ENCODE results near the gene PLEKHG1. TPM values are rescaled to one million over a fixed set of nuclear protein-coding genes. Genes with fewer than 3 reads are reported as not detected.

The PLEKHG1 gene
- total RNA-seq, 1 donor, result 0.36 TPM

- Histone ChIP-seq H3K4me3 (ENCODE audit: insufficient read depth, low read length) (no peak overlapping the region), H3K27ac (ENCODE audit: low read depth, low read length) (no peak overlapping the region), H3K79me2 (ENCODE audit: insufficient read depth, low read length) (no peaks in the 10 kb centered on the region), H3K9me3 (ENCODE audit: low read depth, low read length) (no peaks in the 10 kb centered on the region), H3K27me3 (ENCODE audit: insufficient read depth, low read length) (peaks cover 8% of the 10 kb centered on the region), H3K36me3 (ENCODE audit: insufficient read depth, low read length) (no peaks in the 10 kb centered on the region), H3K4me2 (ENCODE audit: insufficient read depth, low read length) (no peak overlapping the region), H3K4me1 (ENCODE audit: insufficient read depth, low read length) (no peaks in the 10 kb centered on the region), H4K20me1 (ENCODE audit: insufficient read depth, low read length) (no peaks in the 10 kb centered on the region), H2AFZ (ENCODE audit: low read length) (no peak overlapping the region)
- DNase-seq (ENCODE audit: insufficient read length, low spot score, missing footprints), result no peak
- TF ChIP-seq CTCF (IDR thresholded peaks at IDR 0.05; ENCODE audit: extremely low read depth, low read depth, low read length), result no peak
These were observed 12.0 kb upstream of the PLEKHG1 start for GRCh38 chr6:150587637-150588036.

- peaks cover 8% of the 10 kb centered on the region for H3K27me3 ChIP-seq (ENCODE audit: insufficient read depth, low read length)
- H3K36me3 ChIP-seq (ENCODE audit: insufficient read depth, low read length), result no peaks in the 10 kb centered on the region
- no peak overlapping the region for H3K27ac ChIP-seq (ENCODE audit: low read depth, low read length)
- no peak overlapping the region for H2AFZ ChIP-seq (ENCODE audit: low read length)
- no peaks in the 10 kb centered on the region for H3K9me3 ChIP-seq (ENCODE audit: low read depth, low read length)
- H3K4me1 ChIP-seq (ENCODE audit: insufficient read depth, low read length), result no peaks in the 10 kb centered on the region
- no peaks in the 10 kb centered on the region for H4K20me1 ChIP-seq (ENCODE audit: insufficient read depth, low read length)
- no peak for DNase-seq (ENCODE audit: insufficient read length, low spot score, missing footprints)
- no peak overlapping the region for H3K4me2 ChIP-seq (ENCODE audit: insufficient read depth, low read length)
- no peak overlapping the region for H3K4me3 ChIP-seq (ENCODE audit: insufficient read depth, low read length)
- no peaks in the 10 kb centered on the region for H3K79me2 ChIP-seq (ENCODE audit: insufficient read depth, low read length)
- TF ChIP-seq CTCF (IDR thresholded peaks at IDR 0.05; ENCODE audit: extremely low read depth, low read depth, low read length), result no peak
These were observed 10.7 kb upstream of the PLEKHG1 start for GRCh38 chr6:150588888-150589499.

- Histone ChIP-seq H3K4me2 (ENCODE audit: insufficient read depth, low read length) (no peak overlapping the region), H3K4me3 (ENCODE audit: insufficient read depth, low read length) (no peak overlapping the region), H3K9me3 (ENCODE audit: low read depth, low read length) (no peaks in the 10 kb centered on the region), H2AFZ (ENCODE audit: low read length) (no peak overlapping the region), H3K27ac (ENCODE audit: low read depth, low read length) (no peak overlapping the region), H3K79me2 (ENCODE audit: insufficient read depth, low read length) (no peaks in the 10 kb centered on the region), H3K36me3 (ENCODE audit: insufficient read depth, low read length) (no peaks in the 10 kb centered on the region), H3K4me1 (ENCODE audit: insufficient read depth, low read length) (no peaks in the 10 kb centered on the region), H3K27me3 (ENCODE audit: insufficient read depth, low read length) (peaks cover 8% of the 10 kb centered on the region), H4K20me1 (ENCODE audit: insufficient read depth, low read length) (no peaks in the 10 kb centered on the region)
- TF ChIP-seq CTCF (IDR thresholded peaks at IDR 0.05; ENCODE audit: extremely low read depth, low read depth, low read length), result no peak
- DNase-seq (ENCODE audit: insufficient read length, low spot score, missing footprints), result no peak
These were observed 9.8 kb upstream of the PLEKHG1 start for GRCh38 chr6:150589852-150590251.

- no peaks in the 10 kb centered on the region for H4K20me1 ChIP-seq (ENCODE audit: insufficient read depth, low read length)
- no peak overlapping the region for H3K4me2 ChIP-seq (ENCODE audit: insufficient read depth, low read length)
- H3K36me3 ChIP-seq (ENCODE audit: insufficient read depth, low read length), result no peaks in the 10 kb centered on the region
- H3K27me3 ChIP-seq (ENCODE audit: insufficient read depth, low read length), result peaks cover 8% of the 10 kb centered on the region
- no peak for TF ChIP-seq CTCF (IDR thresholded peaks at IDR 0.05; ENCODE audit: extremely low read depth, low read depth, low read length)
- DNase-seq (ENCODE audit: insufficient read length, low spot score, missing footprints), result no peak
- no peaks in the 10 kb centered on the region for H3K79me2 ChIP-seq (ENCODE audit: insufficient read depth, low read length)
- no peaks in the 10 kb centered on the region for H3K4me1 ChIP-seq (ENCODE audit: insufficient read depth, low read length)
- no peak overlapping the region for H3K4me3 ChIP-seq (ENCODE audit: insufficient read depth, low read length)
- no peak overlapping the region for H2AFZ ChIP-seq (ENCODE audit: low read length)
- no peak overlapping the region for H3K27ac ChIP-seq (ENCODE audit: low read depth, low read length)
- no peaks in the 10 kb centered on the region for H3K9me3 ChIP-seq (ENCODE audit: low read depth, low read length)
These were observed 9.2 kb upstream of the PLEKHG1 start for GRCh38 chr6:150590446-150590845.
